ENCODE measurements around the gene OR51T1. TPM values are rescaled to one million over a fixed set of nuclear protein-coding genes. Genes with fewer than 3 reads are reported as not detected.

Gene OR51T1
- polyA plus RNA-seq, 1 donor from 2014 or later: not detected

DNA sequence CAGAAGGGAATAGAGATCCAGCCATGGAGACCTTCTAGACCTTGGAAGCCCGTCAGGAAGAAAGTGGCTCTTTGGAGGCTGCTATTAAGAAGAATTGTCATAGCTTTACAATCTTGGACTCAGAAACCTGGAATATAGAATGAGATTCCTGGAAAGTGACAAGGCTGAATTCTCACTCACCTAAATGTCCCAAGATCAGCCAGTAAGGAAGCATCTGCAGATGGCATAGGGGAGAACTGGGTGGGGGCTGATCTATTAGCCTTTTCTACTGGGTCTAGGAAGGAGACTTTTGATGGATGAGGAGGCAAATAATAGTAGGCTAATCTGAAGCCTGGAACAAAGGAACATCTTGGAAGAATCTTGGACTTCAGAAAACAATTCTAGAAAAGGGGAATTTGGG, 42.5 kb downstream of the OR51T1 start, which contains the start of gene OR51G1:
Gene OR51G1, minus strand, starts transcription at position 101 of the 400 bp plus-strand sequence. Its CDS starts 0 bp downstream, at position 101.
- H3K4me3 ChIP-seq (ENCODE audit: low read length): no peak within 1 kb of the TSS
- TF ChIP-seq CTCF (IDR thresholded peaks at IDR 0.05; ENCODE audit: poor library complexity, severe bottlenecking) (no peak), TAF1 (IDR thresholded peaks at IDR 0.05; ENCODE audit: low read depth) (no peak), EP300 (conservative IDR thresholded peaks at IDR 0.05; ENCODE audit: poor library complexity, severe bottlenecking) (no peak), EZH2 (IDR thresholded peaks at IDR 0.05; ENCODE audit: borderline replicate concordance, insufficient read depth, low read length, poor library complexity, severe bottlenecking) (no peak), REST (IDR thresholded peaks at IDR 0.05; ENCODE audit: borderline replicate concordance) (no peak), MXI1 (conservative IDR thresholded peaks at IDR 0.05; ENCODE audit: poor library complexity, severe bottlenecking) (no peak), RAD21 (conservative IDR thresholded peaks at IDR 0.05) (no peak), POLR2AphosphoS5 (IDR thresholded peaks at IDR 0.05) (no peak), SMC3 (conservative IDR thresholded peaks at IDR 0.05; ENCODE audit: poor library complexity) (no peak)
- H3K4me2 ChIP-seq (ENCODE audit: low read length): no peak within 1 kb of the TSS
- H3K9ac ChIP-seq (ENCODE audit: low read length): no peak within 1 kb of the TSS
- no peaks in the 10 kb centered on the region for H3K9me2 ChIP-seq (ENCODE audit: insufficient read depth, low read length)
- H3K27ac ChIP-seq (ENCODE audit: low read length): no peak within 1 kb of the TSS
- H3K36me3 ChIP-seq (ENCODE audit: insufficient read depth, low read length): no peaks in the 10 kb centered on the region
- no peaks in the 10 kb centered on the region for H3K79me2 ChIP-seq (replicated peaks; ENCODE audit: insufficient read depth, low read length)
- no peaks in the 10 kb centered on the region for H3K27me3 ChIP-seq (ENCODE audit: insufficient read depth, low read depth, low read length)
- no peak within 1 kb of the TSS for H2AFZ ChIP-seq (ENCODE audit: low read depth, low read length)
- H3F3A ChIP-seq (ENCODE audit: insufficient read depth, low read length, poor library complexity, severe bottlenecking): no peaks in the 10 kb centered on the region
- H3K9me3 ChIP-seq (ENCODE audit: low read length): no peaks in the 10 kb centered on the region
- no peaks in the 10 kb centered on the region for H4K20me1 ChIP-seq (ENCODE audit: insufficient read depth)

DNA sequence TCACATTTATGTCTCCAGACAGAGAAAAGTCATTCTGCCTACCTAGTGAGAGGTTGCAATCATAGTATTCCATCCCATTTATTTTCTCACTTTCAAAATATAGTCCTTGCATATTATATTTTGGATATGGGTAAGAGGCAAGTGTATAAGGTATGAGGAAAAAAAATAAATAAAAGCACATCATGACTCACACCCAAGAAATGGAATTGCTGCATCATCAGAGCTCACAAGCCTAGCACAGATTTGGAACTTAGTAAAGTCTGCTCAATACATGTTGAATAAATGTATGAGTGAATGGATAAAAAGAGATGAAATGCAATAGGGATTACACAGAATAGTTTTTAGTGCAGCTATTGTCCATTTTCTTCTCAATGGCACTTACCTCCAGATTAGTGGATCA, 44.9 kb downstream of the OR51T1 start:
- H3K9ac ChIP-seq (ENCODE audit: low read length): no peak overlapping the region
- no peaks in the 10 kb centered on the region for H3K36me3 ChIP-seq (ENCODE audit: insufficient read depth, low read length)
- H3K27ac ChIP-seq (ENCODE audit: low read length): no peak overlapping the region
- H4K20me1 ChIP-seq (ENCODE audit: insufficient read depth): no peaks in the 10 kb centered on the region
- no peaks in the 10 kb centered on the region for H3K9me2 ChIP-seq (ENCODE audit: insufficient read depth, low read length)
- no peaks in the 10 kb centered on the region for H3K27me3 ChIP-seq (ENCODE audit: insufficient read depth, low read depth, low read length)
- no peaks in the 10 kb centered on the region for H3F3A ChIP-seq (ENCODE audit: insufficient read depth, low read length, poor library complexity, severe bottlenecking)
- no peaks in the 10 kb centered on the region for H3K79me2 ChIP-seq (replicated peaks; ENCODE audit: insufficient read depth, low read length)
- no peak overlapping the region for H3K4me3 ChIP-seq (ENCODE audit: low read length)
- no peak overlapping the region for H2AFZ ChIP-seq (ENCODE audit: low read depth, low read length)
- no peaks in the 10 kb centered on the region for H3K9me3 ChIP-seq (ENCODE audit: low read length)
- no peak for TF ChIP-seq REST (IDR thresholded peaks at IDR 0.05; ENCODE audit: borderline replicate concordance)
- TF ChIP-seq MXI1 (conservative IDR thresholded peaks at IDR 0.05; ENCODE audit: poor library complexity, severe bottlenecking): no peak
- no peak for TF ChIP-seq SMC3 (conservative IDR thresholded peaks at IDR 0.05; ENCODE audit: poor library complexity)
- TF ChIP-seq CTCF (IDR thresholded peaks at IDR 0.05; ENCODE audit: poor library complexity, severe bottlenecking): no peak
- TF ChIP-seq TAF1 (IDR thresholded peaks at IDR 0.05; ENCODE audit: low read depth): no peak
- TF ChIP-seq EZH2 (IDR thresholded peaks at IDR 0.05; ENCODE audit: borderline replicate concordance, insufficient read depth, low read length, poor library complexity, severe bottlenecking): no peak
- TF ChIP-seq RAD21 (conservative IDR thresholded peaks at IDR 0.05): no peak
- no peak for TF ChIP-seq POLR2AphosphoS5 (IDR thresholded peaks at IDR 0.05)
- no peak for TF ChIP-seq EP300 (conservative IDR thresholded peaks at IDR 0.05; ENCODE audit: poor library complexity, severe bottlenecking)
- no peak overlapping the region for H3K4me2 ChIP-seq (ENCODE audit: low read length)

Measured in neural cell (in vitro differentiated cells).